K562 (cell line): Measurements from ENCODE around the gene FOXO3. TPM values are rescaled to one million over a fixed set of nuclear protein-coding genes. Genes with fewer than 3 reads are reported as not detected.

Experiments used
- ADNP ChIP-seq: fragments of 200-800 bp; sonication (Bioruptor generic); IDR thresholded peaks from 2 replicates; pipeline ENCODE4 v1.6.1; 2016; ENCODE audit warnings: missing genetic modification characterization, missing compliant biosample characterization
- ATF2 ChIP-seq: sonication (generic); formaldehyde crosslinking; IDR thresholded peaks from 2 replicates; pipeline ENCODE4 v1.8.1; 2022; ENCODE audit warnings: missing genetic modification reagents
- CHD1 ChIP-seq: fragments of 200-600 bp; sonication (generic); IDR thresholded peaks from one replicate; pipeline ENCODE4 v1.6.1; 2012; ENCODE audit warnings: mild to moderate bottlenecking, moderate library complexity, low read length, inconsistent platforms
- CTCFL ChIP-seq: IDR thresholded peaks from 2 replicates; pipeline ENCODE4 v1.6.1; 2011; ENCODE audit warnings: borderline replicate concordance, low read depth, mild to moderate bottlenecking, moderate library complexity, low read length; ENCODE audit not compliant: insufficient read depth, poor library complexity, severe bottlenecking
- FOXA3 ChIP-seq, 2 experiments: fragments of 450-650 bp in 1 of 2; sonication (generic) in 1 of 2; formaldehyde crosslinking; IDR thresholded peaks in 1 of 2; conservative IDR thresholded peaks in 1 of 2; 2 replicates each; pipeline versions ENCODE4 v1.4.0 to v1.8.0; 2020 to 2022; ENCODE audit warnings: mild to moderate bottlenecking in 2 of 2, missing genetic modification reagents in 1 of 2
- MEF2D ChIP-seq: conservative IDR thresholded peaks from 2 replicates; pipeline ENCODE4 v1.6.1; 2016; ENCODE audit warnings: low read depth, missing genetic modification characterization, missing compliant biosample characterization
- MYC ChIP-seq, 2 experiments: fragments of 250-450 bp in 1 of 2; sonication (Bioruptor Pico) in 1 of 2; IDR thresholded peaks; 2 replicates each; pipeline versions ENCODE4 v1.5.1 to v1.6.1; 2012 to 2021; ENCODE audit warnings: low read depth in 2 of 2, borderline replicate concordance in 1 of 2, improper control_type of control experiment in 1 of 2, low read length in 1 of 2, mild to moderate bottlenecking in 1 of 2, moderate library complexity in 1 of 2
- PRPF4 ChIP-seq: fragments of 200-400 bp; formaldehyde crosslinking; IDR thresholded peaks from one replicate; pipeline ENCODE4 v1.6.1; 2017; ENCODE audit warnings: low read length, low read depth, mild to moderate bottlenecking; ENCODE audit not compliant: insufficient read depth, poor library complexity, severe bottlenecking
- RBFOX2 ChIP-seq: fragments of 200-400 bp; formaldehyde crosslinking; IDR thresholded peaks from 2 replicates; pipeline ENCODE4 v1.6.1; 2017; ENCODE audit warnings: low read depth, mild to moderate bottlenecking, low read length, moderate library complexity
- SMAD1 ChIP-seq: fragments of 150-350 bp; IDR thresholded peaks from 2 replicates; pipeline ENCODE4 v1.6.1; 2014; ENCODE audit warnings: low read length, low read depth; ENCODE audit not compliant: partially characterized antibody
- YY1 ChIP-seq, 3 experiments: IDR thresholded peaks; 2 replicates each; pipeline ENCODE4 v1.6.1; 2011; ENCODE audit warnings: low read length in 2 of 3, mild to moderate bottlenecking in 2 of 3, moderate library complexity in 2 of 3, borderline replicate concordance in 1 of 3, control low read depth in 1 of 3, low read depth in 1 of 3; ENCODE audit not compliant: insufficient read depth in 3 of 3, insufficient replicate concordance in 2 of 3, control insufficient read depth in 1 of 3, insufficient read length in 1 of 3; ENCODE audit errors: extremely low read depth in 1 of 3
- ZNF717 ChIP-seq: fragments of 250-450 bp; sonication (Bioruptor Pico); IDR thresholded peaks from 2 replicates; pipeline ENCODE4 v1.5.0; 2021
- polyA plus RNA-seq, 8 experiments: library from polyadenylated mRNA; depleted of rRNA in 4 of 8; stranded (reverse) in 5 of 8; unstranded in 3 of 8; fragments of >200 nt; fragmentation: Nextera tagmentation in 2 of 8; fragmentation: Illumina TruSeq in 1 of 8; extraction: Ambion mirVana in 2 of 8; extraction: Trizol in 1 of 8; gene quantifications; 2 replicates each; pipeline versions ENCODE4 v1.2.1 to v1.2.3, GENCODE V29; 2011 to 2014; ENCODE audit warnings: inconsistent platforms in 1 of 8, missing spikeins in 1 of 8
- total RNA-seq, 7 experiments: library from RNA; depleted of rRNA in 6 of 7; stranded (reverse); fragments of >200 nt in 6 of 7; fragmentation: Illumina TruSeq in 2 of 7; extraction: Trizol in 2 of 7; gene quantifications; 2 replicates each; pipeline versions ENCODE4 v1.2.1 to v1.2.3, GENCODE V29; 2011 to 2021; ENCODE audit warnings: low replicate concordance in 1 of 7
- TF ChIP-seq, protein P1 (sequence below): fragments of 450-650 bp; formaldehyde crosslinking; IDR thresholded peaks from 2 replicates; pipeline ENCODE4 v1.4.0; 2020; ENCODE audit warnings: mild to moderate bottlenecking
- TF ChIP-seq, protein P2 (sequence below): fragments of 250-450 bp; sonication (Bioruptor Pico); IDR thresholded peaks from 2 replicates; pipeline ENCODE4 v1.4.0; 2020; ENCODE audit warnings: mild to moderate bottlenecking, moderate library complexity, borderline replicate concordance
- TF ChIP-seq, protein P3 (sequence below): fragments of 450-650 bp; formaldehyde crosslinking; IDR thresholded peaks from 2 replicates; pipeline ENCODE4 v1.4.0; 2022; ENCODE audit warnings: missing genetic modification characterization

Gene FOXO3
- total and polyA plus RNA-seq, 9 of the 15 experiments (the other 6 are each of a cell fraction or from before 2014, with no cell fraction given) = 3.0 to 14.6 (median 6.0) TPM

DNA sequence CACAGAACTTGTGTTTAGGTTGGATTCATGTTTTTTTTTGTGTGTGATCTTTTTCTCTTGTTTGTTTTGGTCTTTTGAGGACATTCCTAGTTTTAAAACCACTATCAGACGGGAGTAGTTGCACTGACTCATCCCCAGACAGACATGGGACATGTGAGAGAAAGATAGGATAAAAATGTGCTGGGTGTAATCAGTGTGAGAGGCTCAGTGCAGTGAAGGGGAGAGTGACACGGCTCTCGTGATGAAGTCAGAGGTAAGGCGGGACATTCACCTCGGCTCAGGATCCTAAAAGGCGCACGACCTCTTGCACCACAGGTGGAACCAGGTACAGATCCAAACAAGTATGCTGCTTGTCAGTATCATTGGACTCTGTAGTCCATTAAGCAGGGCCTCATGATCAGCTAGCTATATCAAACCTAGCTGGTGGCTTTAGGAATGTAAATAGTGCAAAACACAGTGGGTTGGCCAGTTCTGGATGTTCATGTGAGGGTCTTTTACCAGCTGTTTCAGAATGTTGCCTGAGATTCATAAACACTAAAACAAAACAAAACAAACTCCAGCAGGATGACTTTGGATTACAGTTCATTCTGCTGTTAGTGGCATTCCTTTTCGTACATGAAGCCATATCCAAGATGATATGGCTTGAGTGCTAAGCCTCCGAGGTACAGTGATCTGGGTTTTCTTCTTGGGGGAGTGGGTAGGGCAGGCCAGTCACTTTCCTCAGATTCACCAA, 18.0 kb downstream of the FOXO3 start (continued):
- TF ChIP-seq ZNF717 = no peak
- TF ChIP-seq YY1 (IDR thresholded peaks at IDR 0.05; ENCODE audit: borderline replicate concordance in 1 of 3, control insufficient read depth in 1 of 3, extremely low read depth in 1 of 3, insufficient read depth in 3 of 3, insufficient read length in 1 of 3, insufficient replicate concordance in 2 of 3, low read depth in 1 of 3, low read length in 2 of 3) = no peak
- TF ChIP-seq SMAD1 = no peak
- no peak for TF ChIP-seq CHD1
- TF ChIP-seq ATF2 = no peak
- TF ChIP-seq, protein P1, sequence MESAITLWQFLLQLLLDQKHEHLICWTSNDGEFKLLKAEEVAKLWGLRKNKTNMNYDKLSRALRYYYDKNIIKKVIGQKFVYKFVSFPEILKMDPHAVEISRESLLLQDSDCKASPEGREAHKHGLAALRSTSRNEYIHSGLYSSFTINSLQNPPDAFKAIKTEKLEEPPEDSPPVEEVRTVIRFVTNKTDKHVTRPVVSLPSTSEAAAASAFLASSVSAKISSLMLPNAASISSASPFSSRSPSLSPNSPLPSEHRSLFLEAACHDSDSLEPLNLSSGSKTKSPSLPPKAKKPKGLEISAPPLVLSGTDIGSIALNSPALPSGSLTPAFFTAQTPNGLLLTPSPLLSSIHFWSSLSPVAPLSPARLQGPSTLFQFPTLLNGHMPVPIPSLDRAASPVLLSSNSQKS (CRISPR knock-in tag) = no peak
- peak; percentile 85 for TF ChIP-seq MYC (IDR thresholded peaks at IDR 0.05; ENCODE audit: low read depth, low read length)
- no peak for TF ChIP-seq MYC (CRISPR knock-in tag; IDR thresholded peaks at IDR 0.05; ENCODE audit: borderline replicate concordance, low read depth)
- TF ChIP-seq ADNP = no peak
- TF ChIP-seq, protein P2, sequence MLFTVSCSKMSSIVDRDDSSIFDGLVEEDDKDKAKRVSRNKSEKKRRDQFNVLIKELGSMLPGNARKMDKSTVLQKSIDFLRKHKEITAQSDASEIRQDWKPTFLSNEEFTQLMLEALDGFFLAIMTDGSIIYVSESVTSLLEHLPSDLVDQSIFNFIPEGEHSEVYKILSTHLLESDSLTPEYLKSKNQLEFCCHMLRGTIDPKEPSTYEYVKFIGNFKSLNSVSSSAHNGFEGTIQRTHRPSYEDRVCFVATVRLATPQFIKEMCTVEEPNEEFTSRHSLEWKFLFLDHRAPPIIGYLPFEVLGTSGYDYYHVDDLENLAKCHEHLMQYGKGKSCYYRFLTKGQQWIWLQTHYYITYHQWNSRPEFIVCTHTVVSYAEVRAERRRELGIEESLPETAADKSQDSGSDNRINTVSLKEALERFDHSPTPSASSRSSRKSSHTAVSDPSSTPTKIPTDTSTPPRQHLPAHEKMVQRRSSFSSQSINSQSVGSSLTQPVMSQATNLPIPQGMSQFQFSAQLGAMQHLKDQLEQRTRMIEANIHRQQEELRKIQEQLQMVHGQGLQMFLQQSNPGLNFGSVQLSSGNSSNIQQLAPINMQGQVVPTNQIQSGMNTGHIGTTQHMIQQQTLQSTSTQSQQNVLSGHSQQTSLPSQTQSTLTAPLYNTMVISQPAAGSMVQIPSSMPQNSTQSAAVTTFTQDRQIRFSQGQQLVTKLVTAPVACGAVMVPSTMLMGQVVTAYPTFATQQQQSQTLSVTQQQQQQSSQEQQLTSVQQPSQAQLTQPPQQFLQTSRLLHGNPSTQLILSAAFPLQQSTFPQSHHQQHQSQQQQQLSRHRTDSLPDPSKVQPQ (CRISPR knock-in tag) = no peak
- TF ChIP-seq PRPF4 = no peak
- TF ChIP-seq RBFOX2 = no peak
- TF ChIP-seq, protein P3, sequence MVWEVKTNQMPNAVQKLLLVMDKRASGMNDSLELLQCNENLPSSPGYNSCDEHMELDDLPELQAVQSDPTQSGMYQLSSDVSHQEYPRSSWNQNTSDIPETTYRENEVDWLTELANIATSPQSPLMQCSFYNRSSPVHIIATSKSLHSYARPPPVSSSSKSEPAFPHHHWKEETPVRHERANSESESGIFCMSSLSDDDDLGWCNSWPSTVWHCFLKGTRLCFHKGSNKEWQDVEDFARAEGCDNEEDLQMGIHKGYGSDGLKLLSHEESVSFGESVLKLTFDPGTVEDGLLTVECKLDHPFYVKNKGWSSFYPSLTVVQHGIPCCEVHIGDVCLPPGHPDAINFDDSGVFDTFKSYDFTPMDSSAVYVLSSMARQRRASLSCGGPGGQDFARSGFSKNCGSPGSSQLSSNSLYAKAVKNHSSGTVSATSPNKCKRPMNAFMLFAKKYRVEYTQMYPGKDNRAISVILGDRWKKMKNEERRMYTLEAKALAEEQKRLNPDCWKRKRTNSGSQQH (CRISPR knock-in tag) = no peak
- no peak; the same call in 1 of the 2 replicates for TF ChIP-seq MEF2D (tag)
- no peak for TF ChIP-seq FOXA3 (CRISPR knock-in tag; conservative IDR thresholded peaks at IDR 0.05 in 1 of 2, IDR thresholded peaks at IDR 0.05 in 1 of 2)
- no peak for TF ChIP-seq CTCFL
